HepG2 (cell line): ENCODE data around the gene THEMIS. TPM values are rescaled to one million over a fixed set of nuclear protein-coding genes. Genes with fewer than 3 reads are reported as not detected.

ENCODE experiments used
- ATAC-seq: fragments of 200-7000 bp; cut with Tn5 transposase; 3 replicates; pipeline ENCODE4 v1.9.1; 2020; ENCODE audit warnings: mild to moderate bottlenecking, moderate library complexity
- BruUV-seq: library from RNA; stranded (reverse); fragments of 400-500 nt; replicated peaks from 2 replicates; lab custom pipeline; 2021; lab: Mats Ljungman, UMichigan
- CTCF ChIA-PET: fragments of 300-600 bp; formaldehyde crosslinking; extraction: SDS; loops from one replicate; lab custom pipeline; 2021; ENCODE audit warnings: low total read pairs, inconsistent platforms, low intra/inter-chr PET ratio; lab: Yijun Ruan, JAX
- POLR2A ChIA-PET: fragments of 350-600 bp; sonication (Branson Sonifier 250); formaldehyde crosslinking; loops from one replicate; lab custom pipeline; 2020; ENCODE audit warnings: antibody characterized with exemption, inconsistent platforms; lab: Yijun Ruan, JAX
- DNase-seq: peaks from one replicate; pipeline ENCODE4 v3.0.0-alpha.2; 2015; ENCODE audit warnings: low spot score
- FAIRE-seq: peaks from 3 replicates; lab custom pipeline; 2011; peaks lifted over from hg19 to GRCh38; lab: Jason Lieb, UNC
- H2AFZ ChIP-seq: one replicate; pipeline ENCODE4 v1.6.1; 2011; ENCODE audit warnings: low read length, inconsistent platforms
- H3K27ac ChIP-seq: fragments of 300-600 bp; 3 replicates; pipeline ENCODE4 v1.8.0; 2011; ENCODE audit warnings: mixed run types, mild to moderate bottlenecking, mixed read lengths, low read length, inconsistent platforms; ENCODE audit not compliant: insufficient read depth; ENCODE audit errors: extremely low read length
- H3K27me3 ChIP-seq, 2 experiments: fragments of 200-600 bp in 1 of 2; 2 replicates in 1 of 2; 3 replicates in 1 of 2; pipeline versions ENCODE4 v1.6.0 to v1.8.0; 2011; ENCODE audit warnings: low read length in 2 of 2, mild to moderate bottlenecking in 2 of 2, moderate library complexity in 2 of 2, inconsistent platforms in 1 of 2; ENCODE audit not compliant: insufficient read depth in 2 of 2, control insufficient read depth in 1 of 2
- H3K36me3 ChIP-seq, 2 experiments: fragments of 200-600 bp in 1 of 2; replicated peaks in 1 of 2; 2 replicates in 1 of 2; 3 replicates in 1 of 2; pipeline versions ENCODE4 v1.5.1 to v1.8.0; 2011; ENCODE audit warnings: low read length in 2 of 2, inconsistent platforms in 1 of 2; ENCODE audit not compliant: insufficient read depth in 2 of 2, control insufficient read depth in 1 of 2
- H3K4me1 ChIP-seq: 2 replicates; pipeline ENCODE4 v1.5.1; 2012; ENCODE audit warnings: low read length, inconsistent platforms; ENCODE audit not compliant: insufficient read depth
- H3K4me2 ChIP-seq: 2 replicates; pipeline ENCODE4 v1.6.0; 2011; ENCODE audit warnings: low read depth, low read length, inconsistent platforms
- H3K4me3 ChIP-seq, 3 experiments: fragments of 200-600 bp in 1 of 3; sonication (generic), shearing (Covaris generic) in 1 of 3; replicated peaks in 1 of 3; 2 replicates each; pipeline ENCODE4 v1.5.1; 2011 to 2016; ENCODE audit warnings: low read length in 3 of 3, inconsistent platforms in 2 of 3, low read depth in 2 of 3, mild to moderate bottlenecking in 2 of 3, control low read depth in 1 of 3, mixed read lengths in 1 of 3; ENCODE audit not compliant: insufficient read depth in 1 of 3
- H3K79me2 ChIP-seq: one replicate; pipeline ENCODE4 v1.6.1; 2011; ENCODE audit warnings: low read length, inconsistent platforms; ENCODE audit not compliant: insufficient read depth
- H3K9ac ChIP-seq: 2 replicates; pipeline ENCODE4 v1.6.0; 2011; ENCODE audit warnings: mild to moderate bottlenecking, low read depth, low read length, inconsistent platforms; ENCODE audit not compliant: insufficient read depth
- H3K9me3 ChIP-seq: 2 replicates; pipeline ENCODE4 v1.5.1; 2012; ENCODE audit warnings: mild to moderate bottlenecking, low read length
- H4K20me1 ChIP-seq: 2 replicates; pipeline ENCODE4 v1.6.0; 2011; ENCODE audit warnings: inconsistent platforms, mild to moderate bottlenecking, low read length, moderate library complexity; ENCODE audit not compliant: insufficient read depth
- JDP2 ChIP-seq: sonication (generic); formaldehyde crosslinking; IDR thresholded peaks from 2 replicates; pipeline ENCODE4 v1.8.1; 2022; ENCODE audit warnings: missing genetic modification reagents, borderline replicate concordance
- KDM5A ChIP-seq: fragments of 200-600 bp; sonication (generic); IDR thresholded peaks from 2 replicates; pipeline ENCODE4 v1.7.0; 2018; ENCODE audit warnings: antibody characterized with exemption, mild to moderate bottlenecking, low read length, borderline replicate concordance
- NFKBIZ ChIP-seq: IDR thresholded peaks from 2 replicates; pipeline ENCODE4 v1.6.1; 2018; ENCODE audit warnings: missing genetic modification reagents, missing compliant biosample characterization
- PLRG1 ChIP-seq: fragments of 450-650 bp; conservative IDR thresholded peaks from 2 replicates; pipeline ENCODE4 v1.6.1; 2016
- RFX3 ChIP-seq: IDR thresholded peaks from 2 replicates; pipeline ENCODE4 v1.6.1; 2016; ENCODE audit warnings: missing biosample characterization, missing genetic modification reagents
- ZBTB7A ChIP-seq: sonication (generic); formaldehyde crosslinking; IDR thresholded peaks from 2 replicates; pipeline ENCODE4 v1.8.0; 2022; ENCODE audit warnings: mild to moderate bottlenecking, missing genetic modification reagents
- ZNF639 ChIP-seq: conservative IDR thresholded peaks from 2 replicates; pipeline ENCODE4 v1.6.1; 2018; ENCODE audit warnings: missing genetic modification reagents
- ZNF761 ChIP-seq: sonication (generic); formaldehyde crosslinking; conservative IDR thresholded peaks from 2 replicates; pipeline ENCODE4 v1.4.0; 2020; ENCODE audit warnings: mild to moderate bottlenecking, missing genetic modification reagents
- WGBS: methylation state at CpG from one replicate; pipeline ENCODE4 v1.1.6; 2017; ENCODE audit warnings: low lambda C conversion rate; 5-methylcytosine and 5-hydroxymethylcytosine counted together
- in situ Hi-C: cut with HindIII; loops from 2 replicates; pipeline ENCODE4 v1.10.0; 2017; ENCODE audit warnings: low pct_unique_long_range_greater_than_20kb; ENCODE audit not compliant: extremely low pct_ligation_motif_present
- intact Hi-C: fragments of 100-400 bp; cut with micrococcal nuclease; formaldehyde crosslinking; loops from one replicate; pipeline ENCODE4 v1.10.0; 2022; ENCODE audit not compliant: unreplicated experiment
- polyA plus RNA-seq, 8 experiments: library from polyadenylated mRNA; depleted of rRNA in 3 of 8; stranded (reverse) in 7 of 8; unstranded in 1 of 8; fragments of >200 nt; fragmentation: Illumina TruSeq in 4 of 8; extraction: Trizol in 4 of 8; gene quantifications; 2 replicates each; pipeline versions ENCODE4 v1.2.1 to v1.2.3, GENCODE V29; 2011 to 2016; ENCODE audit warnings: low read depth in 4 of 8, missing spikeins in 1 of 8, mixed read lengths in 1 of 8; ENCODE audit not compliant: insufficient read depth in 1 of 8
- total RNA-seq, 5 experiments: library from RNA; depleted of rRNA; stranded (reverse); fragments of >200 nt; fragmentation: Illumina TruSeq; extraction: Trizol; gene quantifications; 2 replicates each; pipeline ENCODE4 v1.2.3, GENCODE V29; 2016; ENCODE audit warnings: low read depth in 1 of 5

Gene THEMIS
- total and polyA plus RNA-seq, 2 of the 13 experiments (the other 11 are each of a cell fraction or from before 2014, with no cell fraction given), result not detected

- Histone ChIP-seq H4K20me1 (no peaks in the 10 kb centered on the region), H3K27ac (no peak overlapping the region), H3K9ac (no peak overlapping the region), H3K4me1 (peaks cover 5% of the 10 kb centered on the region; the same call in 1 of the 2 replicates), H3K9me3 (peaks cover 8% of the 10 kb centered on the region; the same call in 1 of the 2 replicates), H3K79me2 (no peaks in the 10 kb centered on the region), H3K36me3 (no peaks in the 10 kb centered on the region), H2AFZ (no peak overlapping the region), H3K4me2 (no peak overlapping the region), H3K27me3 (no peaks in the 10 kb centered on the region), H3K4me3 (no peak overlapping the region)
- intact Hi-C loops, result no loop called here
- BruUV-seq, result no TSS peak
- DNase-seq (no peak), FAIRE-seq (no peak), ATAC-seq (no peak)
- in situ Hi-C loops, result no loop called here
- POLR2A ChIA-PET, result no interaction called here
- no peak for TF ChIP-seq KDM5A
- no peak for TF ChIP-seq ZNF639 (CRISPR knock-in tag)
- TF ChIP-seq ZNF761 (CRISPR knock-in tag), result no peak
- 0% methylated on average over 2 of the region's 2 CpGs for WGBS
- CTCF ChIA-PET, result no interaction called here
Measured at GRCh38 chr6:127923135-127923534, 22.3 kb upstream of the THEMIS start.

GRCh38 chr6:127921982-127922381 lies 21.1 kb upstream of the THEMIS start:
- no peak overlapping the region for H3K27ac ChIP-seq
- no peak overlapping the region for H3K4me2 ChIP-seq
- H2AFZ ChIP-seq, result no peak overlapping the region
- no peak overlapping the region for H3K4me3 ChIP-seq
- DNase-seq, result no peak
- H3K79me2 ChIP-seq, result no peaks in the 10 kb centered on the region
- 54% methylated on average over 6 of the region's 6 CpGs for WGBS
- no peak for FAIRE-seq
- no peak for ATAC-seq
- H3K9me3 ChIP-seq, result peaks cover 8% of the 10 kb centered on the region; the same call in 1 of the 2 replicates
- H3K9ac ChIP-seq, result no peak overlapping the region
- intact Hi-C loops (no loop called here), in situ Hi-C loops (no loop called here)
- H3K36me3 ChIP-seq, result no peaks in the 10 kb centered on the region
- peaks cover 5% of the 10 kb centered on the region; the same call in 1 of the 2 replicates for H3K4me1 ChIP-seq
- no TSS peak for BruUV-seq
- ChIA-PET POLR2A (no interaction called here), CTCF (no interaction called here)
- no peaks in the 10 kb centered on the region for H4K20me1 ChIP-seq
- TF ChIP-seq RFX3 (CRISPR knock-in tag) (no peak), NFKBIZ (CRISPR knock-in tag) (no peak), JDP2 (CRISPR knock-in tag) (no peak), PLRG1 (no peak), ZBTB7A (CRISPR knock-in tag) (no peak)
- H3K27me3 ChIP-seq, result no peaks in the 10 kb centered on the region
